Smooth muscle cell (in vitro differentiated cells): ENCODE results near the gene H2BW2. TPM values are rescaled to one million over a fixed set of nuclear protein-coding genes. Genes with fewer than 3 reads are reported as not detected.
"Not testable (repeated sequence)": the region's sequence is repeated elsewhere in the genome, so short reads cannot be mapped to it uniquely, and the experiment has no call there.

Experiments
- DNase-seq: peaks from one replicate; lab custom pipeline; 2025; ENCODE audit not compliant: unreplicated experiment; lab: John Stamatoyannopoulos, UW
- H2AFZ ChIP-seq: fragments of 200-600 bp; sonication (generic); 2 replicates; pipeline ENCODE4 v1.6.0; 2016; ENCODE audit warnings: antibody characterized with exemption, low read depth, mild to moderate bottlenecking
- H3F3A ChIP-seq: fragments of 200-600 bp; sonication (generic); 2 replicates; pipeline ENCODE4 v1.6.0; 2017; ENCODE audit warnings: antibody characterized with exemption, low read depth
- H3K27ac ChIP-seq: fragments of 200-600 bp; sonication (generic); 2 replicates; pipeline ENCODE4 v1.5.1; 2016; ENCODE audit warnings: low read depth, mild to moderate bottlenecking
- H3K27me3 ChIP-seq: fragments of 200-600 bp; sonication (generic); 2 replicates; pipeline ENCODE4 v1.6.1; 2016; ENCODE audit warnings: low read depth, mild to moderate bottlenecking
- H3K36me3 ChIP-seq: fragments of 200-600 bp; sonication (generic); 2 replicates; pipeline ENCODE4 v1.5.1; 2016; ENCODE audit warnings: low read depth
- H3K4me1 ChIP-seq: fragments of 200-600 bp; sonication (generic); 2 replicates; pipeline ENCODE4 v1.5.1; 2016; ENCODE audit warnings: low read depth
- H3K4me2 ChIP-seq: fragments of 200-600 bp; sonication (generic); 2 replicates; pipeline ENCODE4 v1.6.0; 2016; ENCODE audit warnings: mild to moderate bottlenecking
- H3K4me3 ChIP-seq: fragments of 200-600 bp; sonication (generic); 2 replicates; pipeline ENCODE4 v1.5.1; 2016; ENCODE audit warnings: mild to moderate bottlenecking
- H3K79me2 ChIP-seq: fragments of 200-600 bp; sonication (generic); 2 replicates; pipeline ENCODE4 v1.6.0; 2016; ENCODE audit warnings: low read depth, mild to moderate bottlenecking
- H3K9ac ChIP-seq: fragments of 200-600 bp; sonication (generic); 2 replicates; pipeline ENCODE4 v1.6.0; 2016; ENCODE audit warnings: low read depth
- H3K9me3 ChIP-seq: fragments of 200-600 bp; sonication (generic); replicated peaks from 2 replicates; pipeline ENCODE4 v1.5.1; 2016; ENCODE audit warnings: low read depth
- H4K20me1 ChIP-seq: fragments of 200-600 bp; sonication (generic); 2 replicates; pipeline ENCODE4 v1.6.0; 2016; ENCODE audit warnings: low read depth
- CTCF ChIP-seq: fragments of 200-600 bp; sonication (generic); IDR thresholded peaks from 2 replicates; pipeline ENCODE4 v1.5.1; 2017; ENCODE audit warnings: borderline replicate concordance, mild to moderate bottlenecking, antibody characterized with exemption; ENCODE audit not compliant: insufficient read depth, poor library complexity, severe bottlenecking
- WGBS: methylation state at CpG from one replicate; pipeline ENCODE4 v1.1.7; 2016; ENCODE audit warnings: low lambda C conversion rate; 5-methylcytosine and 5-hydroxymethylcytosine counted together
- polyA plus RNA-seq: library from polyadenylated mRNA; unstranded; fragments of >200 nt; fragmentation: Nextera tagmentation; extraction: Ambion mirVana; gene quantifications from 2 replicates; pipeline ENCODE4 v1.2.1, GENCODE V29; 2016
- total RNA-seq: library from RNA; depleted of rRNA; stranded (reverse); fragments of >200 nt; gene quantifications from 2 replicates; pipeline ENCODE4 v1.2.3, GENCODE V29; 2014

H2BW2 gene
- total and polyA plus RNA-seq, 2 experiments from 2014 or later = 0.13 TPM; not detected in 1

GRCh38 chrX:104045642-104046041, 5.9 kb downstream of the H2BW2 start:
- Histone ChIP-seq H3K27ac (no peak overlapping the region), H4K20me1 (no peaks in the 10 kb centered on the region), H3K79me2 (no peaks in the 10 kb centered on the region), H3K9ac (no peak overlapping the region), H3F3A (no peaks in the 10 kb centered on the region), H3K36me3 (no peaks in the 10 kb centered on the region), H3K4me1 (no peaks in the 10 kb centered on the region), H3K4me2 (no peak overlapping the region), H3K27me3 (no peaks in the 10 kb centered on the region), H3K4me3 (no peak overlapping the region), H3K9me3 (no peaks in the 10 kb centered on the region), H2AFZ (no peak overlapping the region)
- 85% methylated on average over 5 of the region's 5 CpGs for WGBS
- no peak for TF ChIP-seq CTCF
- DNase-seq = no peak

- Histone ChIP-seq H3K36me3 (no peaks in the 10 kb centered on the region), H2AFZ (no peak overlapping the region), H3K4me1 (no peaks in the 10 kb centered on the region), H3K9ac (no peak overlapping the region), H3K9me3 (no peaks in the 10 kb centered on the region), H3K79me2 (no peaks in the 10 kb centered on the region), H4K20me1 (no peaks in the 10 kb centered on the region), H3K27ac (no peak overlapping the region), H3K4me2 (no peak overlapping the region), H3K4me3 (no peak overlapping the region), H3F3A (no peaks in the 10 kb centered on the region), H3K27me3 (no peaks in the 10 kb centered on the region)
- no peak for DNase-seq
- 84% methylated on average over 13 of the region's 13 CpGs for WGBS
- no peak for TF ChIP-seq CTCF
These were observed 7.4 kb downstream of the H2BW2 start for GRCh38 chrX:104047171-104047570.

GRCh38 chrX:104054956-104055355, 15.2 kb downstream of the H2BW2 start:
- not testable (repeated sequence) for H2AFZ ChIP-seq, H3K36me3 ChIP-seq, H3K9ac ChIP-seq, H3K4me2 ChIP-seq, H3F3A ChIP-seq, H4K20me1 ChIP-seq, DNase-seq, H3K4me3 ChIP-seq, H3K9me3 ChIP-seq, H3K27me3 ChIP-seq, H3K79me2 ChIP-seq, H3K4me1 ChIP-seq, H3K27ac ChIP-seq
- no CpG with 5 or more reads among the region's 13 CpGs for WGBS

- not testable (repeated sequence) for H3K4me3 ChIP-seq, H3K27me3 ChIP-seq, H2AFZ ChIP-seq, H4K20me1 ChIP-seq, H3K79me2 ChIP-seq, H3K4me1 ChIP-seq, H3K4me2 ChIP-seq, H3K9ac ChIP-seq, DNase-seq, H3K9me3 ChIP-seq, H3K27ac ChIP-seq, H3F3A ChIP-seq, H3K36me3 ChIP-seq
- WGBS = 92% methylated on average over 10 of the region's 18 CpGs
These were observed 22.9 kb downstream of the H2BW2 start for GRCh38 chrX:104062636-104063035.

- not testable (repeated sequence) for H3K36me3 ChIP-seq, H3K4me3 ChIP-seq, H3K27me3 ChIP-seq, H3K4me2 ChIP-seq, H2AFZ ChIP-seq, H3F3A ChIP-seq, H3K79me2 ChIP-seq, H3K9ac ChIP-seq, H3K27ac ChIP-seq, H3K9me3 ChIP-seq, H3K4me1 ChIP-seq, H4K20me1 ChIP-seq, DNase-seq
- WGBS = no CpG with 5 or more reads among the region's 46 CpGs
These were observed 36.2 kb downstream of the H2BW2 start, which contains the start of gene TMSB15C for GRCh38 chrX:104075778-104076445. TMSB15C (minus strand) TSS chrX:104076236.

GRCh38 chrX:104077854-104078253, 38.1 kb downstream of the H2BW2 start:
- not testable (repeated sequence) for H3K79me2 ChIP-seq, DNase-seq, H3K27ac ChIP-seq, H3K9me3 ChIP-seq, H4K20me1 ChIP-seq, H3K27me3 ChIP-seq, H3K4me3 ChIP-seq, H3K9ac ChIP-seq, H3K4me1 ChIP-seq, H3K4me2 ChIP-seq, H3F3A ChIP-seq, H2AFZ ChIP-seq, H3K36me3 ChIP-seq
- no CpG with 5 or more reads among the region's 6 CpGs for WGBS
